Fibroblast of the aortic adventitia (primary cell): ENCODE data around the gene ZC3H12C. TPM values are rescaled to one million over a fixed set of nuclear protein-coding genes. Genes with fewer than 3 reads are reported as not detected.
A peak's percentile ranks its signal among the peaks of the same experiment; 100 is the strongest.

ENCODE experiments used
- DNase-seq: peaks from one replicate; pipeline ENCODE4 v3.0.0-alpha.2; 2010; ENCODE audit warnings: low read depth
- H3K4me3 ChIP-seq: 2 replicates; pipeline ENCODE4 v1.5.1; 2011; ENCODE audit warnings: low read depth, mild to moderate bottlenecking, control low read depth, low read length, moderate library complexity
- CTCF ChIP-seq: IDR thresholded peaks from 2 replicates; pipeline ENCODE4 v1.5.1; 2011; ENCODE audit warnings: mild to moderate bottlenecking, low read length, control low read depth, inconsistent platforms; ENCODE audit not compliant: insufficient read depth
- total RNA-seq: library from RNA; depleted of rRNA; stranded (reverse); fragments of >200 nt; gene quantifications from 2 replicates; pipeline ENCODE4 v1.2.3, GENCODE V29; 2012; ENCODE audit warnings: low replicate concordance

Gene ZC3H12C
- total RNA-seq, 1 donor = 17.4 TPM

DNA sequence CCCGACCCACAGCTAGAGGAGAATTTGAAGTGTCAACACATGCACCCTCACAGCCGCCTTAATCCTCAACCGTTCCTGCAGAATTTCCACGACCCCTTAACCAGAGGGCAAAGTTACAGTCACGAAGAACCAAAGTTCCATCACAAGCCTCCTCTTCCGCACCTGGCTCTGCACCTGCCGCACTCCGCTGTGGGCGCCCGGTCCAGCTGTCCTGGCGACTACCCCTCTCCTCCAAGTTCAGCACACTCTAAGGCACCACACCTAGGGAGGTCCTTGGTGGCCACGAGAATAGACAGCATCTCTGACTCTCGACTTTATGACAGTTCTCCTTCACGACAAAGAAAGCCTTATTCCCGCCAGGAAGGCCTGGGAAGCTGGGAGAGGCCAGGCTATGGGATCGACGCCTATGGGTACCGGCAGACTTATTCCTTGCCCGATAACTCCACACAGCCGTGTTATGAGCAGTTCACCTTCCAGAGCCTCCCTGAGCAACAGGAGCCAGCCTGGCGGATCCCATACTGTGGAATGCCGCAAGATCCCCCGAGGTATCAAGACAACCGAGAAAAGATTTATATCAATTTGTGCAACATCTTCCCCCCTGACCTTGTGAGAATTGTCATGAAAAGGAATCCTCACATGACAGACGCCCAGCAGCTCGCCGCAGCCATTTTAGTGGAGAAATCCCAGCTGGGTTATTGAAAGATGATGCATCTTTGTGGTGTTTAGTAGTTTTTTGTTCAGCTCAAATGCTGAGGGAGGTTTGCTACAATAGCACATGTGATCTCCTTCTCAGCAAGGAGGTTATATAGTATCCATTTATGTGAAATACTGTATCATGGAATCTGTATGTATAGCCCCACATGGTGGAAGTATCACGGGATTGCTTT is 72.1 kb downstream of the ZC3H12C start:
- H3K4me3 ChIP-seq = no peak overlapping the region
- TF ChIP-seq CTCF = no peak
- DNase-seq = no peak

DNA sequence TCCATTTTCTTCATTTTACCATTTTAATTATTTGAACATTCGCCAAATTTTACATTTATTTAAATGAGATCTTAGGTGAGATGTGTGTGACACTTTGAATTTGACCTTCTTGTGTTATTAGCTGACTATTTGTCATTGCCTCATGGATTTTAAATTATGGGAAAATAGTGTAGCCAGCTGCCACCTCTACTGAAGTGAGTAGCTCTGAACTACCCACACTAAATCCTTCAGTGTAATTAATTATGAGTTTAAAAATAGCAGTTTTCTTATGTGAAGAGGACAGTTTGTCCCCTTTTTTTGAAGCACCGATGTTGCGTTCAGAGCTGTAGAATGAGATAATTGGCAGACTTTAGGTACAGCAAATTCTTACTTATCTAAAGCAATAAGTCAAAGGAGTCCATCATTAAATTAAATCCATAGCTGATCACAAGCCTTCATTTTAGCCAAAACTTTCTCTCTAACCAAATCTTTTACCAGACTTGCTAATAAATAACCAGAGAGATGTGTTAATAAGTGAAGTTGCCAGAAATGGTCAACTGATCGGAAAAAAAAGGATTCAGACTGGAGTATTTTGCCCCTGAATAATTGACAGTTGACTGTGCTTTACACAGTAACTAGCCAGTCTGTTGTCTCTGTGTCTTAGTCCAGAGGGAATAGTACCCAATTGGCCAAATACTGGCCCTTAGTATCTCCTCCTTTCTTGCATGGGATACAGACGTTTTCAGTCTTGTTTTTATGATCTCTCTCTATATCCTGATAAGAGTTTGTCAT is 75.0 kb downstream of the ZC3H12C start:
- TF ChIP-seq CTCF = no peak
- DNase-seq = no peak
- no peak overlapping the region for H3K4me3 ChIP-seq

DNA sequence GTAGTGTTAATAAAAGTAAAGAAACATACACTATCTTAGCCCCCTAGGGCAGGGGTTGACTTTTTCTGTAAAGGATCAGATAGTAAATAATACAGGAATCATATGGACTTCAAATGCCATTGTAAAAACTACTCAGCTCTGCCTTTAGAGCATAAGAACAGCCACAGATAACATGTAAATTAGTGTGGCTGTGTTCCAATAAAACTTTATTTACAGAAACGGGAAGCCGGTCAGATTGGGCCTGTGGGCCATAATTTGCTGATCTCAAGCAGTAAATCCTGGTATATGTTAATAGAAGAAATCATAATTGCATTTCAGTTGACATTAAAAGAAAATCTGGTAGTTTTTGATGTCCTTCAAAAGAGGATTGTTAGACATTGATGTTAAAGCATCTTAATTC is 76.5 kb downstream of the ZC3H12C start:
- TF ChIP-seq CTCF = no peak
- no peak overlapping the region for H3K4me3 ChIP-seq
- DNase-seq = no peak

- DNase-seq = no peak
- H3K4me3 ChIP-seq = no peak overlapping the region
- TF ChIP-seq CTCF = no peak
These were observed 79.4 kb downstream of the ZC3H12C start for GRCh38 chr11:110172468-110173065.

DNA sequence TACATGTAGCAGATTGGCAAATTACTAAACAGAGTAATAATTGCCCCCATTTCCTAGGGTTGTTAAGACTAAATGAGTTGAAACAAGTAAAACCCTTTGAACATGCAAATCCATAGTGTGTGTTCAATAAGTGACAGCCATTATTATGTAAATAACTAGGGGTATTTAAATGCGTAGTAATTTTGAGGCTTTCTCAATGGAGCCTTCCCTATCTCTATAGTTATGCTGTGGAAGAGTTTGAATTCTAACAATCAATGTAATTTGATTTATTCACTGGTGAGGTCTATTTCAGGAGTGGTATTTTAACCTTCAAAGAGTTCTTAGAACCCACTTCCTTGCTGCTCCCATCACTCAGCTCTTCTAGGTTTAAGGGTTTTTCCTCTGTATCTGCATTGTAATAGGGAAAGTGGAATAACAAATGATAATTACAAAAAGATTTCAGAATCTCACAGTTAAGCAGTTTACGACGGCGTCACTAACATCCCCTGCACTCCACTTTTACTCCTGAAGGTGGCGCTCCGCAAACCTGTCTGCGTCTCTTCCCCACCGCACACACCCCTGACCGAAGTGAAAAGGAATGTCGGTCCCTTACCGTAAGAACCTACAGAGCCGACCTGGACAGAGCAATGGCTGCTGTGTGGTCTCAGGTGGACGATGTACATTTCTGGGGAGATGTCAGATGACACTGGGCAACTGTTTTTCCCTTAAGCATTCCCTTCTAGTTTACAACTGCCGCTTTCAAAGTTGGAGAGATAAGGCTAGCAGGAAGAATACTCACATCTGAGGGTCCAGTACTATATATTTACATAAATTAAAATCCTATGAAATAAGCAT is 80.8 kb downstream of the ZC3H12C start:
- peak; percentile 78 for DNase-seq
- H3K4me3 ChIP-seq = no peak overlapping the region
- TF ChIP-seq CTCF = peak; percentile 86
